ES-I3 (cell line): ENCODE data around the gene PRTN3.
A peak's percentile ranks its signal among the peaks of the same experiment; 100 is the strongest.
"Not testable (repeated sequence)": the region's sequence is repeated elsewhere in the genome, so short reads cannot be mapped to it uniquely, and the experiment has no call there.

Experiments used
- H3K36me3 ChIP-seq: 2 replicates; pipeline ENCODE4 v1.6.1; 2013; ENCODE audit warnings: mild to moderate bottlenecking, low read length, control low read depth, moderate library complexity; ENCODE audit not compliant: insufficient read depth
- H3K4me1 ChIP-seq: 2 replicates; pipeline ENCODE4 v1.6.1; 2013; ENCODE audit warnings: mild to moderate bottlenecking, control low read depth, low read length; ENCODE audit not compliant: insufficient read depth
- H3K9ac ChIP-seq: 2 replicates; pipeline ENCODE4 v1.6.1; 2013; ENCODE audit warnings: low read depth, mild to moderate bottlenecking, low read length, moderate library complexity
- H3K9me3 ChIP-seq: 2 replicates; pipeline ENCODE4 v1.6.1; 2013; ENCODE audit warnings: mild to moderate bottlenecking, low read length, moderate library complexity; ENCODE audit not compliant: control insufficient read depth, insufficient read depth

The PRTN3 gene

GRCh38 chr19:821231-821824 lies 19.5 kb upstream of the PRTN3 start:
- Histone ChIP-seq H3K36me3 (no peaks in the 10 kb centered on the region), H3K4me1 (no peaks in the 10 kb centered on the region; the same call in 1 of the 2 replicates), H3K9me3 (no peaks in the 10 kb centered on the region), H3K9ac (peak overlapping the region; percentile 62)

- H3K9ac ChIP-seq, result peak within 1 kb of the TSS; percentile 62
- H3K9me3 ChIP-seq, result no peaks in the 10 kb centered on the region
- no peaks in the 10 kb centered on the region; the same call in 1 of the 2 replicates for H3K4me1 ChIP-seq
- H3K36me3 ChIP-seq, result no peaks in the 10 kb centered on the region
Measured at GRCh38 chr19:821825-822503, 18.8 kb upstream of the PRTN3 start, which contains the start of gene PLPPR3. Gene PLPPR3, minus strand, starts transcription at chr19:821955. Its CDS starts 396 bp downstream, at chr19:821559.

GRCh38 chr19:823565-824121 lies 17.2 kb upstream of the PRTN3 start:
- H3K4me1 ChIP-seq, result no peaks in the 10 kb centered on the region; the same call in 1 of the 2 replicates
- no peaks in the 10 kb centered on the region for H3K36me3 ChIP-seq
- no peaks in the 10 kb centered on the region for H3K9me3 ChIP-seq
- no peak overlapping the region for H3K9ac ChIP-seq

- Histone ChIP-seq H3K9ac (no peak overlapping the region), H3K36me3 (no peaks in the 10 kb centered on the region), H3K4me1 (no peaks in the 10 kb centered on the region; the same call in 1 of the 2 replicates)
Measured at GRCh38 chr19:824885-825284, 15.9 kb upstream of the PRTN3 start.

DNA sequence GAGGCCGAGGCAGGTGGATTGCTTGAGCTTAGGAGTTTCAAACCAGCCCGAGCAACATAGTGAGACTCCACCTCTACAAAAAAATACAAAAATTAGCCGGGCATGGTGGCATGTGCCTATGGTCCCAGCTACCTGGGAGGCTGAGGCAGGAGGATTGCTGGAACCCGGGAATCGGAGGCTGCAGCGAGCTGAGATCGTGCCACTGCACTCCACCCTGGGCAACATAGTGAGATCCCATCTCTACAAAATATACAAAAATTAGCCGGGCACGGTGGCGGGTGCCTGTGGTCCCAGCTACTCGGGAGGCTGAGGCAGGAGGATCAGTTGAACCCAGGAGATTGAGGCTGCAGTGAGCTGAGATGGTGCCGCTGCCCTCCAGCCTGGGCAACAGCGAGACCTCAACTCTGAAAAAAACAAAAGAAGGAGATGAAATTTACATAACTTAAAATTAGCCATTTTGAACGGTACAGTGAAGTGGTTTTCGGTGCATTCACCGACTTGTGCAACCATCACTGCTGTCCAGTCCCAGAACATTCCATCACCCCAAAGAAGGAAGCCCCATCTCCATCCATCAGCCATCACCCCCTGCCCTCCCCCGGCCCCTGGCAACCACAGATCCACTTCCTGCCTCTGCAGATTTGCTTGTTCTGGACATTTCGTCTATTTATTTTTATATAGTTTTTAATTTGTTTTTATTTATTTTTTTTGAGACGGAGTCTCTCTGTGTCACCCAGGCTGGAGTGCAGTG lies 14.7 kb upstream of the PRTN3 start:
- no peaks in the 10 kb centered on the region; the same call in 1 of the 2 replicates for H3K4me1 ChIP-seq
- no peaks in the 10 kb centered on the region for H3K36me3 ChIP-seq

More at GRCh38 chr19:824885-825284, 15.9 kb upstream of the PRTN3 start:
- H3K9me3 ChIP-seq, result no peaks in the 10 kb centered on the region

DNA sequence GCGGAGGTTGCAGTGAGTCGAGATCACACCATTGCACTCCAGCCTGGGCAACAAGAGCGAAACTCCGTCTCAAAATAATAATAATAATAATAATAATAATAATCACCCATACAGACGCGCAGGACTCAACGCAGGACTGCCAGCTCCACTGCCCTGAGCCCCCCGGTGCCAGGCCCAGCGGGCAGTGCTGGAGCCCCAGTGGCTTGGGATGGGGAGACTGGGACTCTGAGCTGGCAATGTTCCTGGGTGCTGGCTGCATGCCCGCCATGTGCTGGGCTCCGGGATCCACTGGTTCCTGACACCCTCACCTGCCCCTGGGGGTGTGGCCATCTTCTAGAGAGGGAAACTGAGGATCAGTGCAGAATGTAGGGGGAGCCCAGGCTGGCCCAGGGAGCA lies 13.5 kb upstream of the PRTN3 start:
- no peaks in the 10 kb centered on the region for H3K36me3 ChIP-seq
- H3K4me1 ChIP-seq, result no peaks in the 10 kb centered on the region; the same call in 1 of the 2 replicates
- no peak overlapping the region for H3K9ac ChIP-seq
- no peaks in the 10 kb centered on the region for H3K9me3 ChIP-seq

More for the DNA sequence above, 14.7 kb upstream of the PRTN3 start:
- H3K9ac ChIP-seq, result no peak overlapping the region
- no peaks in the 10 kb centered on the region for H3K9me3 ChIP-seq

DNA sequence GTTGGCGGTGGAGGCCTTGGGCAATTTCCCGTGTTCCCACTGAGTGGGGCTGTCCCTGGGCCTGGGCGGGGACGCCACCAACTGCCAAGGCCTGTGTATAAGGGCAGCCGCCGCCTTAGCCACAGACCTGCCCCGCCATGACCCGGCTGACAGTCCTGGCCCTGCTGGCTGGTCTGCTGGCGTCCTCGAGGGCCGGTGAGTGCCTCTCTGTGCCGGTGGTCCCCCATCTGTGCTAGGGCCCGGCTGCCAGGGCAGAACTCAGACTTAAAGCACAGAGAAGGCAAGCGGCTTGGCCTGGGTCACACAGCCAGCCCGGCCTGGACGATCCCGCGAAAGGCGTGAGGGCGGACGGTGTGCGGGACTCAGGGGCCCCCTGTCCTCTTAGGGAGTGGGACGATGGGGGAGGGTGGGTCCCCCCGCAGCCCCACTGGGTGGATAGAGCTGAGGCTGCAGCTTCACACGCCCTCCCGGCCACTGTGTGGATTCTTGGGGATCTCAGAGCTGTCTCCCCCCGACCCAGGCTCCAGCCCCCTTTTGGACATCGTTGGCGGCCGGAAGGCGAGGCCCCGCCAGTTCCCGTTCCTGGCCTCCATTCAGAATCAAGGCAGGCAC lies 13.0 kb upstream of the PRTN3 start, which contains the start of gene AZU1:
Gene AZU1, plus strand, starts transcription at position 128 of the 612 bp plus-strand sequence. Its CDS starts 10 bp downstream, at position 138.
- Histone ChIP-seq H3K9me3 (no peaks in the 10 kb centered on the region), H3K9ac (no peak within 1 kb of the TSS), H3K4me1 (no peaks in the 10 kb centered on the region; the same call in 1 of the 2 replicates), H3K36me3 (no peaks in the 10 kb centered on the region)

DNA sequence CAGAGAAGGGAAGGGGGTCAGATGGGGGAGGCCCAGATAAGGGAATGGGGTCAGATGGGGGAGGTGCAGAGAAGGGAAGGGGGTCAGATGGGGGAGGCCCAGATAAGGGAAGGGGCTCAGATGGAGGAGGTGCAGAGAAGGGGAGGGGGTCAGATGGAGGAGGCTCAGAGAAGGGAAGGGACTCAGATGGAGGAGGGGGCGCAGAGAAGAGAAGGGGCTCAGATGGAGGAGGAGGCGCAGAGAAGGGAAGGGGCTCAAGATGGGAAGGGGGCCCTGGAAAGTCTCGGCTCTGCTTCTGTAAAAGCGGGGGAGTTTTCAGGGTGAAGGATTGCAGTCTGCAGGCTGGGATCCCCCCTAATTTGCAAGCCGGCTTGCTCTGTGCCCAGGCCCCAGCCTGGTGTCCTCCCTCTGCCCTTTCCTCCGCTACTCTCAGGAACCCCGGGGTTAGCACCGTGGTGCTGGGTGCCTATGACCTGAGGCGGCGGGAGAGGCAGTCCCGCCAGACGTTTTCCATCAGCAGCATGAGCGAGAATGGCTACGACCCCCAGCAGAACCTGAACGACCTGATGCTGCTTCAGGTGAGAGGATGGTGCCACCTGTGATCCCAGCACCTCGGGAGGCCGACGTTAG lies 11.6 kb upstream of the PRTN3 start:
- Histone ChIP-seq H3K9ac (no peak overlapping the region), H3K9me3 (no peaks in the 10 kb centered on the region), H3K4me1 (no peaks in the 10 kb centered on the region), H3K36me3 (no peaks in the 10 kb centered on the region)

- H3K36me3 ChIP-seq, result no peaks in the 10 kb centered on the region
- H3K9ac ChIP-seq, result no peak overlapping the region
- no peaks in the 10 kb centered on the region for H3K4me1 ChIP-seq
- no peaks in the 10 kb centered on the region for H3K9me3 ChIP-seq
Measured at GRCh38 chr19:831407-832369, 9.1 kb upstream of the PRTN3 start.

GRCh38 chr19:834216-834615 lies 6.6 kb upstream of the PRTN3 start:
- no peaks in the 10 kb centered on the region for H3K9me3 ChIP-seq
- no peaks in the 10 kb centered on the region for H3K36me3 ChIP-seq
- H3K9ac ChIP-seq, result no peak overlapping the region
- no peaks in the 10 kb centered on the region for H3K4me1 ChIP-seq

DNA sequence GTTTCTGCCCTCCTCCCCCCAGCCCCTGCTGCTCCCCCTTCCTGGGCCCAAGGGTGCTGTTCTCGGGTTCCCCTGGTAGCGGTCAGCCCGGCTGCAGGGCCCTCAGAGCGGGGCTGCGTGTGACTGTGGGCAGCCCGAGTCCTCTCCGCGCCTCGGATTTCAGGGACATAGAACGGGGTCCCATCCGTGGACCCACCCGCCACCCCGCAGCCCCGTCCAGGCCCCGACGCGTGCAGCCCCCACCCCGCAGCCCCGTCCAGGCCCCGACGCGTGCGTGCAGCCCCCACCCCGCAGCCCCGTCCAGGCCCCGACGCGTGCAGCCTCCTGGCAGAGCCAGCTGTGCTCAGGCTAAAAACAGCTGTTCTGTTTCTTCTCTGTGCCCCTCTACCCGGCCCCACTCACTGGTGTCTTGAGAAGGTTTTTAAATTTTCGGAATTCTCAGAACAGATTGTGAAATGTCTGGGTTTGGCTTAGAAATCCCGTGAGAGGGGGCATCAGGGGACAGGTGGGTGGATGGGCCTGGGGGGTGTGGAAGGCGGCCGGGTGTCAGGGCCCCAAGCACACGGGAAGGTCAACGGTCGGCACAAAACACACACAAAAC lies 5.5 kb upstream of the PRTN3 start:
- Histone ChIP-seq H3K9ac (no peak overlapping the region), H3K36me3 (no peaks in the 10 kb centered on the region), H3K4me1 (no peaks in the 10 kb centered on the region), H3K9me3 (no peaks in the 10 kb centered on the region)

GRCh38 chr19:842802-843179 lies 2.0 kb downstream of the PRTN3 start:
- peak overlapping the region; percentile 45; the same call in 1 of the 2 replicates for H3K9ac ChIP-seq
- not testable (repeated sequence) for H3K9me3 ChIP-seq, H3K36me3 ChIP-seq, H3K4me1 ChIP-seq
